HFFc6 (cell line): Measurements from ENCODE around the gene TDO2. TPM values are rescaled to one million over a fixed set of nuclear protein-coding genes. Genes with fewer than 3 reads are reported as not detected.

Source experiments
- DNase-seq: peaks from one replicate; pipeline ENCODE4 v3.0.0-alpha.2; 2018
- H3K27ac Mint-ChIP-seq: 2 replicates; pipeline ENCODE4 v1.8.0; 2020; ENCODE audit warnings: mild to moderate bottlenecking, mixed read lengths
- H3K27me3 Mint-ChIP-seq: 2 replicates; pipeline ENCODE4 v1.8.0; 2021; ENCODE audit warnings: mild to moderate bottlenecking, moderate library complexity, mixed read lengths; ENCODE audit not compliant: insufficient read depth
- H3K36me3 Mint-ChIP-seq: 2 replicates; pipeline ENCODE4 v1.8.0; 2021; ENCODE audit warnings: low read depth, mixed read lengths
- H3K4me1 Mint-ChIP-seq: 2 replicates; pipeline ENCODE4 v1.8.0; 2020; ENCODE audit warnings: low read depth, mixed read lengths
- H3K4me3 Mint-ChIP-seq: 2 replicates; pipeline ENCODE4 v1.8.0; 2020; ENCODE audit warnings: mild to moderate bottlenecking, moderate library complexity, mixed read lengths
- H3K9me3 Mint-ChIP-seq: 2 replicates; pipeline ENCODE4 v1.8.0; 2020; ENCODE audit warnings: mild to moderate bottlenecking, mixed read lengths
- CTCF ChIP-seq: fragments of 200-600 bp; sonication (generic); IDR thresholded peaks from 2 replicates; pipeline ENCODE4 v1.5.0; 2021; ENCODE audit warnings: antibody characterized with exemption, mild to moderate bottlenecking
- total RNA-seq, 6 experiments: library from RNA; stranded (reverse); fragmentation: NEBNext Ultra II Directional; extraction: Animal tissue kit (Norgen Biotek cat#: 25700); gene quantifications; 2 replicates in 1 of 6; 3 replicates in 5 of 6; pipeline ENCODE4 v1.2.3, GENCODE V29; 2021

TDO2 gene
- total RNA-seq, 6 experiments from 2014 or later, result 0.33 TPM; not detected in 5

- Mint-ChIP-seq H3K27ac (no peak overlapping the region), H3K36me3 (no peaks in the 10 kb centered on the region), H3K9me3 (peaks cover 6% of the 10 kb centered on the region), H3K4me3 (no peak overlapping the region), H3K27me3 (peaks cover 3% of the 10 kb centered on the region; the same call in 1 of the 2 replicates), H3K4me1 (peaks cover 6% of the 10 kb centered on the region; the same call in 1 of the 2 replicates)
- DNase-seq, result no peak
- no peak for TF ChIP-seq CTCF
Observed at GRCh38 chr4:155885666-155886065, 17.8 kb upstream of the TDO2 start.

- peaks cover 3% of the 10 kb centered on the region; the same call in 1 of the 2 replicates for H3K27me3 Mint-ChIP-seq
- DNase-seq, result no peak
- TF ChIP-seq CTCF, result no peak
- H3K27ac Mint-ChIP-seq, result no peak overlapping the region
- H3K9me3 Mint-ChIP-seq, result peaks cover 8% of the 10 kb centered on the region
- peaks cover 6% of the 10 kb centered on the region; the same call in 1 of the 2 replicates for H3K4me1 Mint-ChIP-seq
- H3K36me3 Mint-ChIP-seq, result no peaks in the 10 kb centered on the region
- H3K4me3 Mint-ChIP-seq, result no peak overlapping the region
Observed at GRCh38 chr4:155887045-155887444, 16.5 kb upstream of the TDO2 start.

GRCh38 chr4:155887847-155888570 is 15.5 kb upstream of the TDO2 start:
- Mint-ChIP-seq H3K9me3 (peaks cover 9% of the 10 kb centered on the region), H3K4me1 (peaks cover 6% of the 10 kb centered on the region; the same call in 1 of the 2 replicates), H3K4me3 (no peak overlapping the region), H3K36me3 (no peaks in the 10 kb centered on the region), H3K27ac (no peak overlapping the region), H3K27me3 (peaks cover 3% of the 10 kb centered on the region; the same call in 1 of the 2 replicates)
- no peak for DNase-seq
- TF ChIP-seq CTCF, result no peak

GRCh38 chr4:155889031-155889793 is 14.3 kb upstream of the TDO2 start:
- H3K4me1 Mint-ChIP-seq, result peaks cover 6% of the 10 kb centered on the region; the same call in 1 of the 2 replicates
- H3K9me3 Mint-ChIP-seq, result peaks cover 13% of the 10 kb centered on the region; the same call in 1 of the 2 replicates
- no peak overlapping the region for H3K4me3 Mint-ChIP-seq
- peaks cover 3% of the 10 kb centered on the region; the same call in 1 of the 2 replicates for H3K27me3 Mint-ChIP-seq
- no peaks in the 10 kb centered on the region for H3K36me3 Mint-ChIP-seq
- no peak for TF ChIP-seq CTCF
- H3K27ac Mint-ChIP-seq, result no peak overlapping the region
- DNase-seq, result peak; percentile 75

GRCh38 chr4:155889946-155890345 is 13.6 kb upstream of the TDO2 start:
- no peak overlapping the region for H3K27ac Mint-ChIP-seq
- H3K27me3 Mint-ChIP-seq, result peaks cover 3% of the 10 kb centered on the region; the same call in 1 of the 2 replicates
- no peak overlapping the region for H3K4me3 Mint-ChIP-seq
- DNase-seq, result no peak
- H3K9me3 Mint-ChIP-seq, result peaks cover 13% of the 10 kb centered on the region
- no peaks in the 10 kb centered on the region for H3K36me3 Mint-ChIP-seq
- TF ChIP-seq CTCF, result no peak
- peaks cover 6% of the 10 kb centered on the region; the same call in 1 of the 2 replicates for H3K4me1 Mint-ChIP-seq
